HG03045 (cell line): ENCODE data around the gene GSDME.
A peak's percentile ranks its signal among the peaks of the same experiment; 100 is the strongest.

Experiments
- ATAC-seq: cut with Tn5 transposase; IDR thresholded peaks from one replicate; pipeline ENCODE4 v1.9.1; 2021; ENCODE audit warnings: mild to moderate bottlenecking, moderate library complexity; ENCODE audit not compliant: unreplicated experiment

The GSDME gene

DNA sequence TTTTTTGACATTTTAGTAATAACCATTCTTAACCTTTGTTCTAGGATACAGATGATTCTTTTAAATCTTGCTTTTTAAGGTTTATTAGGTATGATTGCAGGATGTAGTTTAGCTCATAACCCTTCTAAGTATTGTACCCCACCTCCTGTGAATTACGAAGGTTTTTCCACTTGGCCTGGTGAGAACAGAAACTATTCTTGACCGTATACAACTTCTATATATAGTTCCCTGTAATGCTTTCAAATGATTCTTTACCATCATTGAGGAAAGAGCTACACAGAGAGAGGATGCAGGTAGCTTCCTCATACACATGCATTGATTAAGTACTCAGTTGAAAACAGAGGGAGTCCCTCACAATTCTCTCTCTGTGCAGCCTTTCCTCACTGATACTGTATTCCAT is 97.8 kb downstream of the GSDME start:
- ATAC-seq: peak; percentile 65

DNA sequence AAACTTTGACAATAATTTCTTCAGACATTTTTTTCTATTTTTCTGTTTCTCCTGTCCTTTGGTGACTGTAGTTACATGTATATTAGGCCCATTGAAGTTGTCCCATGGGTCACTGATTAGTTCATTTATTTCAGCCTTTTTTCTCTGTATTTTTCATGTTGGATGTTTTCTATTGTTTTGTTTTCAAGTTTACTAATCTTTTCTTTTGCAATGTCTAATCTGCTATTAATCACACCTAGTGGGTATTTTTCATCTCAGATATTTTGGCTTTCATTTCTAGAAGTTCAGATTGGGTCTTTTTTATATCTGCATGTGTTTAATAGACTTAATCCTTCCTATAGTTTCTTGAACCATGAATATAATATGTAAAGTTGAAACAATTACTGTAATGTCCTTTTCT is 99.3 kb downstream of the GSDME start:
- no peak for ATAC-seq

DNA sequence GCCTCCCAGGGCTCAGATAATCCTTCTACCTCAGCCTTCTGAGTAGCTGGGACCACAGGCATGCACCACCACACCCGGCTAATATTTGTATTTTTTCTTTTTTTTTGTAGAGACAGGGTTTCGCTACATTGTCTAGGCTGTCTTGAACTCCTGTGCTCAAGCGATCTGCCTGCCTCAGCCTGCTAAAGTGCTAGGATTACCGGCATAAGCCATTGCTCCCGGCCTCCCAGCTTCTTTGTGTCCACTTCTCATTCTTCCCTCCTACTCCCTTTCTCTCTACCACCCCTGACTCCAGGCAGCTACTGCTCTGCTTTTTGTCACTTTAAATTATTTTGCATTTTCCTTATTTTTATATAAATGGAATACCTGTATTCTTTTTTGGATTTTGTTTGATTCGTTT is 100.7 kb downstream of the GSDME start:
- ATAC-seq: no peak

DNA sequence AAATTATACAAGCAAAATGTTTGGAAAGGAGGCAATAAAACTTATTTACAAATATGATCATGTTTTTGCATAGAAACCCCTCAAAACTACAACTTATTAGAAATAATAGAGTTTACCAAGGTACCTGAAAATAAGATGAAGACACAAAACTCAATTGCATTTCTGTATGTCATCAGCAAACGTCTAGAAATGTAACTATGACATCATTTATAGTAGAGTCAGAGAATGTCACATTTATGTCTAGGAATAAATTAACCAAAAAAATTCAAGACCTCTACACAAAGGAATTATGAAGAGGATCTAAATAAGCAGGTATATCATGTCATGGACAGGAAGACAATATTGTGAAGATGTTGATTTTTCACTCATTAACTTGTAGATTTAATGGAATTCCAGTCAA is 103.0 kb downstream of the GSDME start:
- no peak for ATAC-seq

DNA sequence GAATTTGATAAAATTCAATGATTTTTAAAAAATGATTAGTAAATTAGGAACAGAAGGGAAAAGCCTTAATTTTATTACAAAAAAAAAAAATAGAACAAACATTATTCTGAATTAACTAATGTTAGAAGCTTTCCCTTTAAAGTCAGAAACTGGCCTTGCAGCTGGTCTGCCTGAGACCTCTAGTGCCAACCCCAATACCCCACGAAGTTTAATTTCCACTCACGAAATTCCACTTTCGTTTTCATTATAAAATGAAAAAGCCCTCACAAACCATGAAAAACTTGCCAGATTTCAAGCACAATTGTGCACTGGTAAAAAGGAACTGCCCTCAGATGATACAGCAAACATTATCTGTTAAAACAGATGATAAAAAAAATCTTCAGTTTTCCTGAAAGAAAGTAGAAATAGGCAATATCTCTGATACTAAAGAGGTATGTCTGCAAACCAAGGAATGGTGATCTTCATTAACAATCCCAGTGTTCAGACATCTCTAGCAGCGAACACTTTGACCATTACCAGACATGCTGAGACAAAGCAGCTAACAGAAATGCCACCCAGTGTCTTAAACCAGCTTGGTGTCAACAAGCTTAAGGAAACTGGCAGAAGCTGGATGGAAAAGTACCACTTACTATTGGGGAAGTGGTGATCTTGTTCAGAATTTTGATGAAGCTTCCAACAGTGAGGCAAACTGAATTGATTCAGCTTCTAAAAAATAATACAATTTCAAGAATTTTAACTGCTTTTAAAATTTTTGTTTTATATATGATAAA is 103.8 kb downstream of the GSDME start:
- ATAC-seq: no peak

DNA sequence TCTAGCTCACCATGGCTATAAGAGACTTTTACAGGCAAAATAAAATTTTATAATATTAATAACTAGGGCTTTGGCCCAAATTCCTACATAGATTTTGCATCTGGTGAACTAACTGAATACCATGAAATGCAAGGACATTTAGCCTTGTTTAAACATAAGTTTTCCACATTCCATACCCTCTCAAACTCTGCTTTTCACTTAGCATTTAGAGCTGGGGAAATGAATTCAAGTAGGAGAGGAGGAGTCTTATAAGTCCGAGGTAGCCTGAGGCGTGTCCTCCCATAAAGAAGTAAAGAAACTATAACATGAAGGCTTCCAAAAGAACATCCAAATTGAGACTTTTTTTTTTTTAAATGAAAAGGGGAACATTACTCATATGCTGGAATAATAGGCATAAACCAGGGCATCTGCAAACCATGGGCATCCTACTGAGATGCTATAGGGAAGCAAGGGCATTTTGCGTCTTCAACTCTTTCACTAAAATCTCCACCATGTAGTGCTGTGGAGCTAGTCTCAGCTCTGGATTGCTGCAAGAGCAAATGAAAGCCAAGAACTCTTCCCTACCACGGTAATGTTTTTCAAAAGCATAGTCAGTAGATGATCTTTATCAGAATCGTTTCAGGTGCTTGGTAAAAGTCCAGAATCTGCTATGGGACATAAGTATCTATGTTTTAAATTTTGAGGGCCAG is 104.9 kb downstream of the GSDME start:
- no peak for ATAC-seq
